H4 (cell line): ENCODE measurements around the gene S1PR4. TPM values are rescaled to one million over a fixed set of nuclear protein-coding genes. Genes with fewer than 3 reads are reported as not detected.
"Not testable (repeated sequence)": the region's sequence is repeated elsewhere in the genome, so short reads cannot be mapped to it uniquely, and the experiment has no call there.

Experiments used
- DNase-seq: peaks from one replicate; pipeline ENCODE4 v3.0.0-alpha.2; 2015; ENCODE audit warnings: low spot score
- total RNA-seq: library from RNA; depleted of rRNA; stranded (reverse); fragments of >200 nt; shearing (Covaris generic); gene quantifications from 2 replicates; pipeline ENCODE4 v1.2.3, GENCODE V29; 2014

The S1PR4 gene
- total RNA-seq, 1 experiment from 2014 or later: not detected

- no peak for DNase-seq
These were observed 1.2 kb downstream of the S1PR4 start for GRCh38 chr19:3179739-3180293.

- DNase-seq: no peak
These were observed 5.4 kb downstream of the S1PR4 start for GRCh38 chr19:3183721-3184641.

- DNase-seq: no peak
These were observed 6.4 kb downstream of the S1PR4 start for GRCh38 chr19:3184847-3185460.

GRCh38 chr19:3185461-3186159, 7.0 kb downstream of the S1PR4 start, which contains the start of gene NCLN:
Gene NCLN, plus strand, starts transcription at chr19:3185930. Its CDS starts 101 bp downstream, at chr19:3186031.
- DNase-seq: peak; percentile 91

- no peak for DNase-seq
These were observed 7.7 kb downstream of the S1PR4 start for GRCh38 chr19:3186160-3186688.

GRCh38 chr19:3186891-3187661, 8.5 kb downstream of the S1PR4 start:
- DNase-seq: no peak

GRCh38 chr19:3187662-3188511, 9.3 kb downstream of the S1PR4 start:
- no peak for DNase-seq

- DNase-seq: no peak
These were observed 10.3 kb downstream of the S1PR4 start for GRCh38 chr19:3188627-3189596.

- DNase-seq: no peak
These were observed 11.3 kb downstream of the S1PR4 start for GRCh38 chr19:3189702-3190469.

- DNase-seq: no peak
These were observed 11.9 kb downstream of the S1PR4 start for GRCh38 chr19:3190470-3190770.

GRCh38 chr19:3190921-3191805, 12.6 kb downstream of the S1PR4 start:
- DNase-seq: no peak

- not testable (repeated sequence) for DNase-seq
These were observed 13.2 kb downstream of the S1PR4 start for GRCh38 chr19:3191806-3192104.

- no peak for DNase-seq
These were observed 13.7 kb downstream of the S1PR4 start for GRCh38 chr19:3192228-3192635.

- DNase-seq: no peak
These were observed 14.1 kb downstream of the S1PR4 start for GRCh38 chr19:3192684-3193083.

GRCh38 chr19:3193256-3194105, 14.9 kb downstream of the S1PR4 start:
- DNase-seq: no peak
